Adrenal gland (tissue), 12 donors: ENCODE measurements around the gene CPA3. TPM values are rescaled to one million over a fixed set of nuclear protein-coding genes. Genes with fewer than 3 reads are reported as not detected.

Experiments used
- DNase-seq, 7 donors: peaks; one replicate each; pipeline ENCODE4 v3.0.0-alpha.2; 2019 to 2020
- H3K27ac ChIP-seq, 5 donors: fragments of 200-600 bp; sonication (generic) in 4 of 5; 1 replicate in 3 of 5; 2 replicates in 2 of 5; pipeline versions ENCODE4 v1.5.1 to v1.8.0; 2016 to 2020; ENCODE audit warnings: mild to moderate bottlenecking in 1 of 5
- H3K27me3 ChIP-seq: fragments of 200-600 bp; 2 replicates; pipeline ENCODE4 v1.8.0; 2021
- H3K36me3 ChIP-seq, 2 donors: fragments of 200-600 bp; replicated peaks in 1 of 2; 1 replicate in 1 of 2; 2 replicates in 1 of 2; pipeline versions ENCODE4 v1.5.1 to v1.8.0; 2018 to 2022
- H3K4me1 ChIP-seq, 2 donors: fragments of 200-600 bp; replicated peaks in 1 of 2; 1 replicate in 1 of 2; 2 replicates in 1 of 2; pipeline versions ENCODE4 v1.5.1 to v1.8.0; 2018 to 2021
- H3K4me3 ChIP-seq, 4 donors: fragments of 200-600 bp; sonication (generic) in 3 of 4; one replicate each; pipeline ENCODE4 v1.5.1; 2016 to 2018
- H3K9me3 ChIP-seq, 3 donors: fragments of 200-600 bp; sonication (generic) in 1 of 3; replicated peaks in 1 of 3; 1 replicate in 2 of 3; 2 replicates in 1 of 3; pipeline versions ENCODE4 v1.5.1 to v1.8.0; 2016 to 2021
- CTCF ChIP-seq, 6 experiments: fragments of 450-650 bp in 4 of 6; fragments of 200-600 bp in 2 of 6; sonication (generic) in 1 of 6; IDR thresholded peaks; 1 replicate in 5 of 6; 2 replicates in 1 of 6; pipeline versions ENCODE4 v1.5.1 to v1.8.0; 2016 to 2021; ENCODE audit warnings: antibody characterized with exemption in 6 of 6, mild to moderate bottlenecking in 2 of 6, moderate library complexity in 1 of 6
- POLR2A ChIP-seq, 2 donors: fragments of 450-650 bp; IDR thresholded peaks; one replicate each; pipeline ENCODE4 v1.6.1; 2017; ENCODE audit warnings: antibody characterized with exemption in 2 of 2, mild to moderate bottlenecking in 2 of 2, moderate library complexity in 1 of 2
- WGBS, 4 donors: extraction: QIAGEN DNeasy Blood & Tissue Kit in 2 of 4; methylation state at CpG; one replicate each; pipeline versions ENCODE4 v1.1.5 to v1.1.7; 2013 to 2017; 5-methylcytosine and 5-hydroxymethylcytosine counted together
- intact Hi-C, 2 donors: fragments of 100-400 bp; cut with DNase I; formaldehyde crosslinking; loops; one replicate each; pipeline versions ENCODE4 v1.14.1 to v1.15.0; 2022 to 2023
- polyA plus RNA-seq, 3 donors: library from polyadenylated mRNA; stranded (reverse); fragments of 200-250 nt in 2 of 3; fragments of 350-450 nt in 1 of 3; fragmentation: Illumina TruSeq in 1 of 3; extraction: RNeasy Lipid Tissue Mini Kit (QIAGEN cat#74804) in 1 of 3; gene quantifications; one replicate each; pipeline ENCODE4 v1.2.3, GENCODE V29; 2013 to 2014
- total RNA-seq, 9 donors: library from RNA; depleted of rRNA in 4 of 9; stranded (reverse); fragments of >200 nt in 4 of 9; fragments of 120-200 nt in 1 of 9; fragmentation: NEBNext Ultra II Directional in 1 of 9; extraction: Animal tissue kit (Norgen Biotek cat#: 25700) in 1 of 9; gene quantifications; one replicate each; pipeline versions ENCODE4 v1.1.0 to v1.2.4, GENCODE V29; 2013 to 2023
- donor health status: healthy with polysubstance abuse.
- donor health status: Bipolar disorder and iron deficiency.
- donor health status: DM: yes; HTN: yes; CAD: no.
- donor health status: DM: no; HTN: no; CAD: no.
- donor health status: DM: no; HTN: no; CAD: no.
- donor health status: DM: yes; HTN: yes; CAD: no.

The CPA3 gene
- total and polyA plus RNA-seq, 12 donors: 0.39 to 4.1 (median 0.78) TPM; not detected in 3

GRCh38 chr3:148883163-148883562, 18.1 kb downstream of the CPA3 start:
- DNase-seq: no peak
- Histone ChIP-seq H3K36me3 (no peaks in the 10 kb centered on the region), H3K27me3 (no peaks in the 10 kb centered on the region), H3K9me3 (no peaks in the 10 kb centered on the region), H3K27ac (no peak overlapping the region), H3K4me1 (no peaks in the 10 kb centered on the region), H3K4me3 (no peak overlapping the region)
- no peak for TF ChIP-seq POLR2A (IDR thresholded peaks at IDR 0.05)
- no peak for TF ChIP-seq CTCF (IDR thresholded peaks at IDR 0.05)
- WGBS, 4 donors: 76 to 82% (median 79%) methylated on average over 1 of the region's 1 CpG
- intact Hi-C loops: no loop called here

DNA sequence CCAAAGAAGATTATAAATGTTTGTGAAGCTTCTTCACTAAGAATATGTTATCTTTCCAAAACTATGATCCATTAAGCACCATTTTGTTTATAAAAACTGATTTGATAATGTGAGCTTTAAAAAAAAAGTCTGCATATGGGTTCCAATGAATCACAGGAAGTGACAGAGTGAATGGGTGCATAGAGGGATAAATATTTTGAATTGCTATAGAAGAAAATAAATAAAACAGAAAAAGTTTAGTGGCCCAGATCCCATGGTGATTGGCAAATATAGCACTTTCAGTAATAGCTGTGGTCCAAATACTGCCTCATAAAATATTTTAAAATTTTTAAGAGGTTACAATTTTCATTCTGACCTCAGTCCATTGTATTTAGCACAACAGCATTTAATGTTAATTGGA, 19.2 kb downstream of the CPA3 start:
- Histone ChIP-seq H3K27me3 (no peaks in the 10 kb centered on the region), H3K4me1 (no peaks in the 10 kb centered on the region), H3K4me3 (no peak overlapping the region), H3K27ac (no peak overlapping the region), H3K36me3 (no peaks in the 10 kb centered on the region), H3K9me3 (no peaks in the 10 kb centered on the region)
- intact Hi-C loops: no loop called here
- DNase-seq: no peak
- TF ChIP-seq POLR2A (IDR thresholded peaks at IDR 0.05) (no peak), CTCF (IDR thresholded peaks at IDR 0.05) (no peak)

- Histone ChIP-seq H3K9me3 (no peaks in the 10 kb centered on the region), H3K4me1 (no peaks in the 10 kb centered on the region), H3K36me3 (no peaks in the 10 kb centered on the region), H3K27me3 (no peaks in the 10 kb centered on the region), H3K27ac (no peak overlapping the region), H3K4me3 (no peak overlapping the region)
- intact Hi-C loops: no loop called here
- TF ChIP-seq CTCF (IDR thresholded peaks at IDR 0.05): no peak
- TF ChIP-seq POLR2A (IDR thresholded peaks at IDR 0.05): no peak
- WGBS, 4 donors: 86 to 94% (median 92%) methylated on average over 2 of the region's 2 CpGs
- no peak for DNase-seq
These were observed 24.7 kb downstream of the CPA3 start for GRCh38 chr3:148889828-148890227.

DNA sequence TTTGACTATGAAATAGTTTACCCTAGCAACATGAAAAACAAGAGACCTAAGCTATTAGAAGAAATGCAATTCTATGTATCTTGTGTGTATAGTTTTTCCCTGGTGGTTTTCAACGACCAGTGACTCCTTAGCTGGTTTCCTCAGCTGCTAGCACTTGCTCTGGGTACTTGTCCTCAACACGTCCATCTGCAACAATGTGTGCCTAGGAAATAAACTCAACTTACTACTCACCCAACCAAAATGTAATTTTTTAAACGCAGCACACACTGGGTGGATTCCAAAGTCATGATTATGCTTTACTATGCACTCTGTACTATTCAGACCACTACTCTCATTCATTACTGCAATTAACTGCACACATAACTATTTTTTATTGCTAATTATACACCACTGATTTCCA, 31.0 kb downstream of the CPA3 start:
- Histone ChIP-seq H3K27me3 (no peaks in the 10 kb centered on the region), H3K4me3 (no peak overlapping the region), H3K4me1 (no peaks in the 10 kb centered on the region), H3K9me3 (no peaks in the 10 kb centered on the region), H3K27ac (no peak overlapping the region), H3K36me3 (no peaks in the 10 kb centered on the region)
- intact Hi-C loops: no loop called here
- no peak for DNase-seq
- TF ChIP-seq CTCF (IDR thresholded peaks at IDR 0.05) (no peak), POLR2A (IDR thresholded peaks at IDR 0.05) (no peak)
- 74 to 85% (median 79%) methylated on average over 3 of the region's 3 CpGs for WGBS, 4 donors
